GM18507 (cell line): ENCODE data around the gene CSH1.
"Not testable (repeated sequence)": the region's sequence is repeated elsewhere in the genome, so short reads cannot be mapped to it uniquely, and the experiment has no call there.

Experiments
- DNase-seq: peaks from one replicate; pipeline ENCODE4 v3.0.0; 2011; ENCODE audit warnings: low read depth; ENCODE audit not compliant: insufficient read length; ENCODE audit errors: extremely low spot score
- FAIRE-seq: peaks from 2 replicates; lab custom pipeline; 2011; peaks lifted over from hg19 to GRCh38; lab: Jason Lieb, UNC

The CSH1 gene

DNA sequence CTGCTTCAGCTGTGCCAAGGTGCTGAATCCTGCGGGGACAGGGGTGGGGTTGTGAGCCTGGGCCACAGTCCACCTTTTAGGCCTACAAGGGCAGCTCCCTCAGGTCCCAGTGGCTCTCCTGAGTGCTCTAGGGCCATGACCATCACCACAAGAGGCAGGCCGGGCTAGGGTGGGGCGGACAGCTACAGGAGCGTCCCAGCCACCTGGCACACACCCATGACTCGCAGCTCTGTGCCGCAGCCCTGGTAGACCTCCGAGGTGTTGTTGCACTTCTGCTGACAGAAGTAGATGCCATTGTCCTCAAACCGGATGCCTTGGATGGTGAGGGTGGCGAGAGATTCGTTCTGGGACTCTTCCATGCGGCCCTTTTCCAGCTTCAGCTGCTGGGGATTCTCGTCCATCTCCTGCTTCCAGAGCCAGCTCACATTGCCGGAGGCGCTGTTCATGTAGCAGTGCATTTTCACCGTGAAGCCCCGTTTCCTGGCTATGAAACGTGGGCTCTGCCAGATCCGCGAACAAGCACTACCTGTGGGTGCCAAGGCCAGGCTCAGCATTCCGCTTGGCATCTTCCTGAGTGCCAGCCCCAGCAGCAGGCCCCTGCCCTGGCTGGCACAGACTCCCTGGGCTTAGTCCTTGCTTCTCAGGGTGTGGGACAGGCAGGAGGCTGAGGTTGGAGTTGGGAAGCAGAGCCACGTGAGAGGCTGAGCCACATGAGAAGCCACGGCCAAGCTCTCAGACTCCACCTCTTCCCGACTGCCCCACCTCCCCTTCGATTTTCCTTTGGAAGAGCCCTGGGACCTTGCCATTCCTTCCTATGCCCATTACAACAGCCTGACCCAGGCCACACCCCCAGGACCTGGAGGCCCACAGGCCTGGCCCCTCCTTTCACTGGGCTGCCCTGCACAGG is 33.7 kb upstream of the CSH1 start:
- FAIRE-seq (no peak), DNase-seq (no peak)

DNA sequence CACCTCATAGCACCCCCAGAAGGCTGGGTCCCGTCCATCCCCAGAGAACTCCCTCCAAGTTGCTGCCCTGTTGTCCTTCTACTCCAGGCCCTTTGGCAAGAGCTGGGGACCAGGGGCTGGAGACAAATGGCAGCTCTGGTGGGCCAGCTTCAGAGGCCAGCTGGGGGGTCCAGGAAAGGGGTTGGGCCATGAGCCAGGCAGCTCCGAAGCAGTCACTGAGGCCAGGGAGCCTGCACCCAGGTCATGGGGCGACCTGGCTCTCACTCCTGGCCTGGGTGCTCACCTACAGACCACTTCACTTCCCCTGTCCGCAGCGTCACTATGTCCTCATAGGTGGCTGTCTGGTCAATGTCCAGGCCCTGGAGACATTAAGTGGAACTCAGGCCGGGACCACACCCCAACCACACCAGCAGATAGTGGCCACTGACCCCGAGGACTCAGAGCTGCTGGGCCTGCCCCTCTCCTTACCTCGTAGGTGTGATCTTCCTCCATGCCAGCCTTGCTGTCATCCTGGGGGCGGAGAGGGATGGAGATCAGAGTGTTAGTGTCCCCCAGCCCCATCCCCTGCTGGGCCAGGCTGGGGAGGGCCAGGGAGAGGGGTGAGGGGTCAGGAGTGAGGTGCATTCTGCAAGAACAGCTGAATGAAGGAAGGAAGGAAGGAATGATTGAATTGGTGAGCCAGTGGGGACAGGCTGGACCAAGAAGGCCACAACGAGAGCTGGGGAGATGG is 32.8 kb upstream of the CSH1 start:
- no peak for FAIRE-seq
- DNase-seq: no peak

DNA sequence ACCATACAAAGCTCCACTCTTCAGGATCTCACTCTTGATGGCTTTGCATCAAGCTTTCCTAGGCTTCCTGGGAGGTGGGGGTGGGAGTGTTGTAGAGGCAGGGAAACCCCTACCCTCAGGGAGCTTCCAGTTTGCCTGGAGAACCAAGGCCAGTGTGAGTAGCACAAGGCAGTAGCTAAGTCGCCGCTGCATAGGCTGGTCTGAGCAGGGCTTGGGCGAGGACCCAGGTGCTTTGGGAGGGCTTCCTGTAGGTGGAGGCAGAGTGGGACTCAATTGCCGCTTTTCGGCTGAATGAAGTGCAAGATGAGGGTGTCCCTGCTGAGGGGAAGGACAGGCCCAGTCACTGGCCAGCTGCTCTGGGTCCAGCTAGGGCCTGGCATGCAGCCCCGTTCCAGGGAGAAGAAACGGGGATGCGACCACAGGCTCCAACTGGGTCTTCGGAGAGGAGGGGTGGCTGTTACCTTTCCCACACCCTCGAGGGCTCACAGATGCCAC is 31.8 kb upstream of the CSH1 start:
- DNase-seq: no peak
- no peak for FAIRE-seq

DNA sequence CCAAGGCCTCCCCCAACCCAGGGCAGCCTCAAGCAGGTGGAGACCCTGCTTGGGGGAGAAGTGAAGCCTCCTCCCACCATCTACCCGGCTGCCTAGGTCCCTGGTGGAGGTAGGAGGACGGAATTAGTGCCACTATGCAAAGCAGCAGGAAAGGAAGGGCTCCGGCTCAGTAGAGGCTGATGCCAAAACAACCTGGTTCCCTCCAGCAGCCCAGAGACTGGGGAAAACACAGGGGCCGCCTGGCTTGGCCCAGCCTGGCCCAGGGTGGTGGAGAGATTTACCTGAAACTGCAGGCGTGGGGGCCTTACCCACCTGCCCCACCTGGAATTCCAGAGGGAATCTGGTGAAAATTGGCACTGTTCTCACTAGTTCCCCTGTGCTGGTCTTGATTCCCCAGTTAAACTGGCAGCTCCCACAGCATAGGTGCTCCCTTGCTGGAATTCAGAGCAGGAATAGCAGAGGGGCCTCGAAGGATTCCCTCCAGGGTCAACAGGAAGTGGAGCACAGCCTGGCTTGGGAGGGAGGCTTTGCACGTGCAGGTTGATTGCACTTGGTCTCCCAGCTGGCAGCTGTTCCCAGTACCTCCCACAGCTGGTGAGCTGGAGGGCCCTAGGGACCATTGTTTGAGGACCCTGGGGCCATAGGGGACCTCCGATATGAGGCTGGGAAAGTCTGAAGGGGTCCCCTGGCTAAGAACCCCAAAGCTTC is 31.2 kb upstream of the CSH1 start:
- DNase-seq (no peak), FAIRE-seq (peak; percentile 60)

DNA sequence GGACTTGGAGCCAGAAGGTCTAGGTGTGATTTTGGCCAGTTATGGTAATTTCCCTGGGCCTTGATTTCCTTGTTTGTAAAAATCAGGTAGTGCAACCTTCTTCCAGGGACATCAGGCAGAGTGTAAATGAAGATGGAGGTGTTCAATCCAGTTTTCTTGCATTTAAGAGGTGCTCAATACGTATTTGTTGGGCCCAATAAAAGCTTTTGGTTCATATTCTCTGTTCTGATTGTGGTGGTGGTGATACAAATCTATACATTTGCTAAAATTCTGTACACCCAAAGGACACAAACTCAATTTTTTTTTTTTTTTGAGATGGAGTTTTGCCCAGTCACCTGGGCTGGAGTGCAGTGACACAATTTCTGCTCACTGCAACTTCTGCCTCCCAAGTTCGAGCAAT is 29.8 kb upstream of the CSH1 start:
- FAIRE-seq (no peak), DNase-seq (no peak)

DNA sequence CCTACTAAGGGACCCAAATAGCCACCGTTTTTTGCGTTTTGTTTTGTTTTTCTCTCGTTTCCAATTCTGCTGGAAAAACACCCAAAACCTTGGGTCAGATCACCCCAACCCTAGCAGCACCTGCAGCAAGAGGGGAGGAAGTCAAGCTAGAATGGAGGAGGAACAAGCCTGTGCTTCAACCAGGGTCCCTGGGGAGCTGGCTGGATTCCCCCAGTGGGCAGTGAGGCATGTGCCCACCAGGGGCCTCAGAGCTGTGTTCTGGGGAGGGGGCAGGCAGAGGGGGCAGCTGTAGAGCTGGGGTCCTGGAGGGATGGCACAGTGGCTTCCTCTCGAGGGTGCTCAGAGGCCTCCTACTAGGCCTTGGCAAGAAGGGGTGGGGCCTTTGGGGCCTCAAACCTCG is 29.2 kb upstream of the CSH1 start:
- FAIRE-seq: no peak
- DNase-seq: no peak

DNA sequence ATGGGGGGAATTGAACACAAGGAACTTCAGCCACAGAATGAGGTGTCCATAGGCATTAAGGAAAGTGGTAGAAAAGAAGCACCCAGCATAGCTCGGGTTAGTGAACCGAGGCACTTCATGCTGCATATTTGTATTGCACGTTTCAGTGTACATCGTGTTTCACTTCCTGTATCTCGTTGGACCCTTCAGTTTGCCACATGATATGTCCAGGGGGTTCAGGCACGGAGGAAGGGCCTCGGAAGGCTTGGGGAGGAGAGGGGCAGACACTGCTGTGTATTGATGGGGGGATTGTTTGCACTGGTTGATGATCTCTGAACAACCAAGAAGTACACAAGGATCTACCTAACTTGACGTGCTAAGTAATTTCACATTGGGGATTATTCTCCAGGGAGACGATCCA is 26.0 kb upstream of the CSH1 start:
- not testable (repeated sequence) for DNase-seq
- FAIRE-seq: peak; percentile 74

DNA sequence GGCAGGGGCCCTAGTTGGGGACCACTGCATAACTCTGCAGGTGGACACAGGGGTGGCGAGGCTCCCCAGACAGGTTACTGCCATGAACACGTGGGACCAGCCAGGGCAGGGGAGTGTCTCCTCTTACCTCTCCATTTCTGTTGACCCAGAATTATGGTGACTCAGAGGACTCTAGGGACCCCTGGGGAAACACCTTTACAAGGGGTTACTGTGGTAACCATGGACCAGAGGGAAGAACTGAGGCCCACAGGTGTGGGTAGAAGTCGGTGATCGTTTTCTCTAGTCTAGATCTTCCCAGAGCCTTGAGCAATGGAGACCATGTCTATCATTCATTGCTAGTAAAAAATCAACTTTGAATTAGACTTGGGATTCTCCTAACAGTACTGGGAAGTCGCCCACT is 24.4 kb upstream of the CSH1 start:
- FAIRE-seq: not testable (repeated sequence)

DNA sequence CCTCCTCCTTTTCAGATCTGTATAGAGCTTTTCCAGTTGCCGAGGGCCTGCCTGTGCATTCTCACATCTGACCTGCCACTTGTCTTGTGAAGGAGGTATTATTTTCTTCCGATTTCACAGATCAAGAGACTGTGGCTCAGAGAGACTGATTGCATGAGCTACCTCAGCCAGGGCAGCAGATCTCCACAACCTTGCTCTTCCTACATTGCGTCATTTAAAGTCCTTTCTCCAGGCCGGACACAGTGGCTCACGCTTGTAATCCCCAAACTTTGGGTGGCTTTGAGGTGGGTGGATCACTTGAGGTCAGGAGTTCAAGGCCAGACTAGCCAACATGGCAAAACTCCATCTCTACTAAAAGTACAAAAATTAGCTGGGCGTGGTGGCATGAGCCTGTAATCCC is 23.7 kb upstream of the CSH1 start:
- not testable (repeated sequence) for FAIRE-seq, DNase-seq

More for the DNA sequence above, 24.4 kb upstream of the CSH1 start:
- not testable (repeated sequence) for DNase-seq

DNA sequence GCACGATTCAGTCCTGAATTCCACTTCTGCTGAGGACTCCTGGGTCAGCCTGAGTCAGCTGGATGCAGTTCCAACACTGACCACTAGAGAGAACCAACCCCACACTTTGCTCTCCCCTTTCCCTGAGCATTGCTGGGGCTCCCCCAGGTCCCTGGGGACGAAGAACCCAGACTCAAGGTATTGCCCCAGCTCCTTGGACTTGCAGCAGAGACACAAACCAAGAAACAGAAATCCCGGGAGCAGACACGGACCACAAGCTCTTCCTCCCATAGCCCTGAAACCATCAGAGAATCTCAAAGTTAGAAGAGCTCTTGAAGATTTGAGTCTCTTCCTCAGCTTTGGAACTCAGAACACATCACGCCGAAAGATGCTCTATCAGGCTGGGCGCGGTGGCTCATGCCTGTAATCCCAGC is 22.9 kb upstream of the CSH1 start:
- peak; percentile 75 for FAIRE-seq
- DNase-seq: peak; percentile 71

DNA sequence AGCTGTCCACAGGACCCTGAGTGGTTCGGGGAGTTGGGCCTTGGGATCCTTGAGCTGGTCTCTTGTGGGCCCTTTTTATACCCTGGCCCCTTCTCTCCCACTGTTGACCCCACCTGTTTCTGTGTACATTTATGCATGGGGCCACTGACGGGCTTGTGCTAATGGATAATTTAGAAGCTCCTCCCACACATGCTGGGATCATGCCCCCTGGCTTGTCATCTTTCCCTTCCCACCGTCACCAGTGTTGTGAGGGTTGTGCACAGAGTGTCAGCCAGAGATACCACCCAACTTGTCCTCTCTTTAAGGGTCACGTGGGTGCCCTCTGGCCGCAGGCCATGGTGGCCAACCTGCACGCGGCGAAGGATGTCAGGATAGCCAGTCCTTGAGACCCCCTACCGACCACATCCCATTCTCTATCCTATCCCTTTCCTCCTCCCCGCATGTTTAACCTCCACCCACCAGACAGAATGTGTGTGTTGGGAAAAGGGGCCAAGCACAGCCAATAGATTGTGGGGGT is 22.5 kb upstream of the CSH1 start, which contains the start of gene GH1:
Gene GH1, minus strand, starts transcription at position 51 of the 517 bp plus-strand sequence. CDS start 63 bp downstream, outside the sequence.
- not testable (repeated sequence) for FAIRE-seq

DNA sequence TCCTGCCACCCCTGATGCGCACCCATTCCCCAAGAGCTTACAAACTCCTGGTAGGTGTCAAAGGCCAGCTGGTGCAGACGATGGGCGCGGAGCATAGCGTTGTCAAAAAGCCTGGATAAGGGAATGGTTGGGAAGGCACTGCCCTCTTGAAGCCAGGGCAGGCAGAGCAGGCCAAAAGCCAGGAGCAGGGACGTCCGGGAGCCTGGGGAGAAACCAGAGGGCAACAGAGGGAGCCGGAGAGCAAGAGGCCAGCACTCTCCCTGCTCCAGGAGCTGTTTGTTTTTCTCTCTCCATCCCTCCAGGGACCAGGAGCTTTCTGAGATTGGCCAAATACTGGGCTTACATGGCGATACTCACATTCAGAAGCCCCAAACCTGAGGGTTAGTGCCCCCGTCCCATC is 21.9 kb upstream of the CSH1 start:
- DNase-seq (no peak), FAIRE-seq (no peak)

More for the DNA sequence above, 22.5 kb upstream of the CSH1 start, which contains the start of gene GH1:
- not testable (repeated sequence) for DNase-seq

DNA sequence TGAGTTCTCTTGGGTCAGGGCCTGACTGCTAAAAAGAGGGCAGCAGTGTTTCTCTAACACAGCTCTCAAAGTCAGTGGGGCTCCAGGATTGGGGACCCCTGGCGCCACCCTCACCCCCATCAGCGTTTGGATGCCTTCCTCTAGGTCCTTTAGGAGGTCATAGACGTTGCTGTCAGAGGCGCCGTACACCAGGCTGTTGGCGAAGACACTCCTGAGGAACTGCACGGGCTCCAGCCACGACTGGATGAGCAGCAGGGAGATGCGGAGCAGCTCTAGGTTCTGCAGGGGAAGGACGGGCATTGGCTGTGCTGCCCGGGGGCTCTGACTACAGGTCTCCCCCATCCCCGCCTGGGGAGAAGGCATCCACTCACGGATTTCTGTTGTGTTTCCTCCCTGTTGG is 21.3 kb upstream of the CSH1 start:
- DNase-seq (no peak), FAIRE-seq (no peak)

DNA sequence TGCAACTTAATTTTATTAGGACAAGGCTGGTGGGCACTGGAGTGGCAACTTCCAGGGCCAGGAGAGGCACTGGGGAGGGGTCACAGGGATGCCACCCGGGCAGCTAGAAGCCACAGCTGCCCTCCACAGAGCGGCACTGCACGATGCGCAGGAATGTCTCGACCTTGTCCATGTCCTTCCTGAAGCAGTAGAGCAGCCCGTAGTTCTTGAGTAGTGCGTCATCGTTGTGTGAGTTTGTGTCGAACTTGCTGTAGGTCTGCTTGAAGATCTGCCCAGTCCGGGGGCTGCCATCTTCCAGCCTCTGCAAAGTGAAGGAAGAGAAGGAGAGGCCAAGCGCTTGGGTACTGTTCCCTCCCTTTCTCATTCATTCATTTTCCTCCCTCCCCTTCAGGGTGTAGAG is 20.8 kb upstream of the CSH1 start:
- not testable (repeated sequence) for FAIRE-seq, DNase-seq

DNA sequence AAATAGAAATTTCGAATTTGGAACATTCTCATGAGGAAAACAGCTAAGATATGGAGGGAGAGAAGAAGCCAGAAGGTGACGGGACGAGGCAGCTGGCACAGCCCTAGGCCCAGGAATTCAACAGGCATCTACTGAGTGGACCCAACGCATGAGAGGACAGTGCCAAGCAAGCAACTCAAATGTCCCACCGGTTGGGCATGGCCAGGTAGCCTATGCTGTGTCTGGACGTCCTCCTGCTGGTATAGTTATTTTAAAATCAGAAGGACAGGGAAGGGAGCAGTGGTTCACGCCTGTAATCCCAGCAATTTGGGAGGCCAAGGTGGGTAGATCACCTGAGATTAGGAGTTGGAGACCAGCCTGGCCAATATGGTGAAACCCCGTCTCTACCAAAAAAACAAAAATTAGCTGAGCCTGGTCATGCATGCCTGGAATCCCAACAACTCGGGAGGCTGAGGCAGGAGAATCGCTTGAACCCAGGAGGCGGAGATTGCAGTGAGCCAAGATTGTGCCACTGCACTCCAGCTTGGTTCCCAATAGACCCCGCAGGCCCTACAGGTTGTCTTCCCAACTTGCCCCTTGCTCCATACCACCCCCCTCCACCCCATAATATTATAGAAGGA is 20.3 kb upstream of the CSH1 start:
- FAIRE-seq (no peak), DNase-seq (no peak)

DNA sequence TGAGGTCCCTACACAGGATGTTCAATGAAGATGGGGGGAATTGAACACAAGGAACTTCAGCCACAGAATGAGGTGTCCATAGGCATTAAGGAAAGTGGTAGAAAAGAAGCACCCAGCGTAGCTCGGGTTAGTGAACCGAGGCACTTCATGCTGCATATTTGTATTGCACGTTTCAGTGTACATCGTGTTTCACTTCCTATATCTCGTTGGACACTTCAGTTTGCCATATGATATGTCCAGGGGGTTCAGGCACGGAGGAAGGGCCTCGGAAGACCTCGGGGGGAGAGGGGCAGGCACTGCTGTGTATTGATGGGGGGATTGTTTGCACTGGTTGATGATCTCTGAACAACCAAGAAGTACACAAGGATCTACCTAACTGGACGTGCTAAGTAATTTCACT is 19.4 kb upstream of the CSH1 start:
- DNase-seq: not testable (repeated sequence)
- peak; percentile 79 for FAIRE-seq

DNA sequence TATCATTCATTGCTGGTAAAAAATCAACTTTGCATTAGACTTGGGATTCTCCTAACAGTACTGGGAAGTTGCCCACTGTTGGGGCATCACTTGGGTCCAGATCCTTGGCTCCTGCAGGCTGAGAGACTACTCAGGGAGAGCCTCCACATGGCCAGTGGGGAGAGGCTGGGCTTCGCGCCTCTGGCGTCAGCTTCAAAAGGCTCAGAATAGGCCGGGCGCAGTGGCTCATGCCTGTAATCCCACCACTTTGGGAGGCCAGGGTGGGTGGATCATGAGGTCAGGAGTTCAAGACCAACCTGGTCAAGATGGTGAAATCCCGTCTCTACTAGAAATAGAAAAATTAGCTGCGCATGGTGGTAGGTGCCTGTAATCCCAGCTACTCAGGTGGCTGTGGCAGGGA is 18.1 kb upstream of the CSH1 start:
- no peak for FAIRE-seq
- no peak for DNase-seq

DNA sequence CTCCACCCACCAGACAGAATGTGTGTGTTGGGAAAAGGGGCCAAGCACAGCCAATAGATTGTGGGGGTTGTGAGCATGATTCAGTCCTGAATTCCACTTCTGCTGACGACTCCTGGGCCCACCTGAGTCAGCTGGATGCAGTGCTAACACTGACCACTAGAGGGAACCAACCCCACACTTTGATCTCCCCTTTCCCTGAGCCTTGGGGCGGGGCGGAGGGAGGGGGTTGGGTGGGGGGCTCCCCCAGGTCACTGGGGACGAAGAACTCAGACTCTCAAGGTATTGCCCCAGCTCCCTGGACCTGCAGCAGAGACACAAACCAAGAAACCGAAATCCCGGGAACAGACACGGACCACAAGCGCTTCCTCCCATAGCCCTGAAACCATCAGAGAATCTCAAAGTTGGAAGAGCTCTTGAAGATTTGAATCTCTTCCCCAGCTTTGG is 15.3 kb upstream of the CSH1 start:
- DNase-seq (no peak), FAIRE-seq (peak; percentile 48)

DNA sequence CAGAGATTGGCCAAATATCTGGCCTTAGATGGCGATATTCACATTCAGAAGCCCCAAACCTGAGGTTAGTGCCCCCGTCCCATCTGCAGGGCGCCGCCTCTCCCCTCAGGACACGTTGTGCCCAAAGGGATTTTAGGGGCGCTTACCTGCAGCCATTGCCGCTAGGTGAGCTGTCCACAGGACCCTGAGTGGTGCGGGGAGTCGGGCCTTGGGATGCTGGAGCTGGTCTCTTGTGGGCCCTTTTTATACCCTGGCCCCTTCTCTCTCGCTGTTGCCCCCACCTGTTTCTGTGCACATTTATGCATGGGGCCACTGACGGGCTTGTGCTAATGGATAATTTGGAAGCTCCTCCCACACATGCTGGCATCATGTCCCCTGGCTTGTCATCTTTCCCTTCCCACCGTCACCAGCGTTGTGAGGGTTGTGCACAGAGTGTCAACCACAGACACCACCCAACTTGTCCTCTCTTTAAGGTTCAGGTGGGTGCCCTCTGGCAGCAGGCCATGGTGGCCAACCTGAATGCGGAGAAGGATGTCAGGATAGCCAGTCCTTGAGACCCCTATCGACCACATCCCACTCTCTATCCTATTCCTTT is 14.8 kb upstream of the CSH1 start, which contains the start of gene CSHL1:
Gene CSHL1, minus strand, starts transcription at position 218 of the 595 bp plus-strand sequence. Its CDS starts 62 bp downstream, at position 156.
- FAIRE-seq (no peak), DNase-seq (no peak)
